GM21526 (cell line): ENCODE results near the gene TSPYL6.
"Not testable (repeated sequence)": the region's sequence is repeated elsewhere in the genome, so short reads cannot be mapped to it uniquely, and the experiment has no call there.

Experiments
- ATAC-seq: cut with Tn5 transposase; IDR thresholded peaks from one replicate; pipeline ENCODE4 v1.9.1; 2021; ENCODE audit warnings: moderate library complexity; ENCODE audit not compliant: unreplicated experiment, low FRiP score

The TSPYL6 gene

DNA sequence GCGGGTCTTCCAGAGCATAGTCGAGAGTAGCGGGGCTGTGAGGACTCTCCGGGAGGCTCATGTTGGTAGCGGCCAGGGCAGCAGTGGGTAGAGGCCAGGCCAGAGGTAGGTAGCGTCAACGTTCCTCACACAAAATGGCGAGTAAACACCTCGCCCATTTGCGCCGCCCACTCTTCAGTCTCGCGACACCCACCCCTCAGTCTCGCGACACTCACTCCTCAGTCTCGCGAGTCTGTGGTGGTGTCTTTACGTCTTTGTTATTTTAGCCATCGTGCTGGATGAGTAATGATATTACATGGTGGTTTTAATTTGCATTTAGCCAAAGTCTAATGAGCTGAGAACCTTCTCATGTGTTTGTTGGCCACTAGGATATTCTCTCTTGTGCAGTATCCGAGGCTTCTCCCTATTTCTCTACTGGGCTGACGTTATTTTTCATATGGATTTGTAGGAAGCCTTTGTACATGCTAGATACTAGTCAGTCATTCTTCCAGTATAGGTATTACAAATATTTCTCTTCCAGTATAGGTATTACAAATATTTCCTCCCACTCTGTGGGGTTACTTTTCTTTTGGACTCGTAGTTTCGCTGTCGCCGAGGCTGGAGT is at the start of gene TSPYL6:
Gene TSPYL6 (minus strand): TSS at position 139 of the 604 bp plus-strand sequence. CDS start 78 bp downstream, at position 61.
- no peak for ATAC-seq

GRCh38 chr2:54303631-54304030 is 47.6 kb upstream of the TSPYL6 start:
- ATAC-seq: no peak

DNA sequence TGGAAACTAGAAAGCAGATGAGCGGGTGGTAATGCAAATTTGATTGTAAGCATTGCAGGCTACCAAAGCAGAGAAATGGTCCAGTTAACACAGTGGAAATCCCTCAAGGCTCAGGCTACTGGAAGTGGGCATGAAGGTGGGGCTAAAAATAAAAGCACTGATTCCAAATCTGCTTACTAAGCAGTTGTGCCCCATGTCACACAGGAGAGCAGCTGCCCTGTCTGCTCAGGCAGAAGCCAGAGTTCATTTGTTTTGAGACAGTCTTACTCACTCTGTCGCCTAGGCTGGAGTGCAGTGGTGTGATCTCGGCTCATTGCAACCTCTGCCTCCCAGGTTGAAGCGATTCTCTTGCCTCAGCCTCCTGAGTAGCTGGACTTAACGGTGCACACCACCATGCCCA is 42.5 kb upstream of the TSPYL6 start:
- no peak for ATAC-seq

- ATAC-seq: no peak
These were observed 39.9 kb upstream of the TSPYL6 start for GRCh38 chr2:54295911-54296310.

DNA sequence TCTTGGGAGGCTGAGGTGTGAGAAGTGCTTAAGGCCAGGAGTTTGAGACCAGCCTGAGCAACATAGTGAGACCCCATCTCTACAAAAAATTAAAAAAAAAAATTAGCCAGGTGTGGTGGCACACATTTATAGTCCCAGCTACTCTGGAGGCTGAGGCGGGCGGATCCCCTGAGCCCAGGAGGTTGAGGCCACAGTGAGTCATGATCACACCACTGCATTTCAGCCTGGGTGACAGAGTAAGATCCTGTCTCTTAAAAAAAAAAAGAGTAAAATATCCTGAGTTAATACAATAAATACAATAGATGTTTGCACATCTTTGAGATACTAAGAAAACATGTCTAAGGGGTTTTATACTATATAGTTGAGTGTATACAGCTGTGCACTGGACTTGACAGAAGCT is 38.6 kb upstream of the TSPYL6 start:
- not testable (repeated sequence) for ATAC-seq

- ATAC-seq: no peak
These were observed 34.5 kb upstream of the TSPYL6 start for GRCh38 chr2:54290356-54291025.

GRCh38 chr2:54289917-54290316 is 33.9 kb upstream of the TSPYL6 start:
- no peak for ATAC-seq

- no peak for ATAC-seq
These were observed 31.5 kb upstream of the TSPYL6 start for GRCh38 chr2:54287532-54287931.

- no peak for ATAC-seq
These were observed 29.4 kb upstream of the TSPYL6 start for GRCh38 chr2:54285451-54285850.

- ATAC-seq: no peak
These were observed 28.8 kb upstream of the TSPYL6 start for GRCh38 chr2:54284826-54285225.

- no peak for ATAC-seq
These were observed 23.4 kb upstream of the TSPYL6 start for GRCh38 chr2:54279385-54279784.

DNA sequence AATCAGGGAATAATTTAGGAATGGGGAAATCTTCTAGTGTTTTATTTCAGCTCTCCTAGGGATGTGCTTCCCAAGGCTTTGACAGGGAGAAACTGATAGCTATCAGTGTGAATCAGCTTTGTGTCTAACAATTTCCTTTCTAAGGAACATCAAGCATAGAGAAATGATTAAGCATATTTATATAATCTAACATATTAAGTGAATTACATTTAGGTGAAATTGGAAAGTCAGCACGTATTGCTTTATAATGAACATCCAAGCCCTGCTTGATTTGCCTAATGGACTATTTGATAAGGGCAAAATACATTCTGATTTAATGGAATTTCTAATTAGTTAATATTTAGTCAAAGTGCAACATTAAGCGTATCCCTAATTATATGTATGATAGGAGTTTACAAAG is 19.5 kb upstream of the TSPYL6 start:
- ATAC-seq: no peak

- ATAC-seq: no peak
These were observed 18.8 kb upstream of the TSPYL6 start for GRCh38 chr2:54274781-54275242.

- ATAC-seq: peak; percentile 95
These were observed 16.0 kb upstream of the TSPYL6 start for GRCh38 chr2:54271843-54272627.

- no peak for ATAC-seq
These were observed 15.2 kb upstream of the TSPYL6 start for GRCh38 chr2:54271189-54271588.

GRCh38 chr2:54267577-54267976 is 11.5 kb upstream of the TSPYL6 start:
- no peak for ATAC-seq

DNA sequence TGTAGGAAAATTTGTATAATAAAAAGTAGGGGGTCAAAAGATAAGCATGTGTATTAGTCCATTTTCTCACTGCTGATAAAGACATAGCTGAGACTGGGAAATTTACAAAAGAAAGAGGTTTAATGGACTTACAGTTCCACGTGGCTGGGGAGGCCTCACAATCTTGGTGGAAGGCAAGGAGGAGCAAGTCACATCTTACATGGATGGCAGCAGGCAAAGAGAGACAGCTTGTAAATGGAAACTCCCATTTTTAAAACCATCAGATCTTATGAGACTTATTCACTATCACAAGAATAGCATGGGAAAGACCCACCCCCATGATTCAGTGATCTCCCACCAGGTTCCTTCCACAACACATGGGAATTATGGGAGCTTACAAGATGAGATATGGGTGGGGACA is 9.1 kb upstream of the TSPYL6 start:
- not testable (repeated sequence) for ATAC-seq

GRCh38 chr2:54262015-54262765 is 6.2 kb upstream of the TSPYL6 start:
- ATAC-seq: no peak

- no peak for ATAC-seq
These were observed 5.5 kb upstream of the TSPYL6 start for GRCh38 chr2:54261537-54261936.

GRCh38 chr2:54260241-54260595 is 4.2 kb upstream of the TSPYL6 start:
- ATAC-seq: peak; percentile 31
